BLaER1 (cell line): ENCODE results near the gene TTLL5.
A peak's percentile ranks its signal among the peaks of the same experiment; 100 is the strongest.

Experiments
- H3K27ac ChIP-seq: shearing (Covaris generic); formaldehyde crosslinking; 2 replicates; pipeline ENCODE4 v1.8.1; 2022
- H3K27me3 ChIP-seq: shearing (Covaris generic); formaldehyde crosslinking; 2 replicates; pipeline ENCODE4 v1.8.1; 2022
- H3K36me3 ChIP-seq: shearing (Covaris generic); formaldehyde crosslinking; 2 replicates; pipeline ENCODE4 v1.8.1; 2022
- H3K4me1 ChIP-seq: shearing (Covaris generic); formaldehyde crosslinking; 2 replicates; pipeline ENCODE4 v1.8.1; 2022
- H3K4me2 ChIP-seq: shearing (Covaris generic); formaldehyde crosslinking; 2 replicates; pipeline ENCODE4 v1.8.1; 2022
- H3K4me3 ChIP-seq: shearing (Covaris generic); formaldehyde crosslinking; 2 replicates; pipeline ENCODE4 v1.8.1; 2022
- H3K9ac ChIP-seq: shearing (Covaris generic); formaldehyde crosslinking; 2 replicates; pipeline ENCODE4 v1.8.1; 2022
- H3K9me3 ChIP-seq: shearing (Covaris generic); formaldehyde crosslinking; 2 replicates; pipeline ENCODE4 v1.8.1; 2022
- H4K20me1 ChIP-seq: shearing (Covaris generic); formaldehyde crosslinking; 2 replicates; pipeline ENCODE4 v1.8.1; 2022
- Cebpa-rat ChIP-seq: shearing (Covaris generic); IDR thresholded peaks from 2 replicates; pipeline ENCODE4 v1.8.1; 2022

The TTLL5 gene

DNA sequence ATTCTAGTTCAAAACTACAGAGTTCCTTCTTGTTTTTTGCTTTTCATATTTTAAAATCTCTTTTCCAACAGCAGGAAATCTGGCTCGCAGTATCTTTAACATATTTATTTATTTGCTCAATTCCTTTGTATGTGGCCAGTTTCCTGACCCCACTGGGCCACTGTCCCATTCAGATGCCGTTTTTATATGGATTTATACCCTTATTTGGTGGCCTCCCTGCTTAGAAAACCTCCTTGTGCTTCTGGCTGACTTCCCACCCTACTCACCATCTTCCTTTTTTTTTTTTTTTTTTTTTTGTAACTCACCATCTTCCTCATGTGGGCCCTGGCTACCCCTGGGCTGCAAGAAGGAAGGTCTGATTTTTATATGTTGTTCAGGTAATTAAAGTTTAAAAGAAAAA is 53.9 kb downstream of the TTLL5 start:
- H3K27ac ChIP-seq = no peak overlapping the region
- H3K4me2 ChIP-seq = no peak overlapping the region
- no peaks in the 10 kb centered on the region for H3K4me1 ChIP-seq
- H3K9ac ChIP-seq = no peak overlapping the region
- TF ChIP-seq Cebpa-rat = no peak
- H3K36me3 ChIP-seq = peaks cover 41% of the 10 kb centered on the region
- no peaks in the 10 kb centered on the region for H3K27me3 ChIP-seq
- H3K4me3 ChIP-seq = no peak overlapping the region
- no peaks in the 10 kb centered on the region for H3K9me3 ChIP-seq
- H4K20me1 ChIP-seq = no peaks in the 10 kb centered on the region

DNA sequence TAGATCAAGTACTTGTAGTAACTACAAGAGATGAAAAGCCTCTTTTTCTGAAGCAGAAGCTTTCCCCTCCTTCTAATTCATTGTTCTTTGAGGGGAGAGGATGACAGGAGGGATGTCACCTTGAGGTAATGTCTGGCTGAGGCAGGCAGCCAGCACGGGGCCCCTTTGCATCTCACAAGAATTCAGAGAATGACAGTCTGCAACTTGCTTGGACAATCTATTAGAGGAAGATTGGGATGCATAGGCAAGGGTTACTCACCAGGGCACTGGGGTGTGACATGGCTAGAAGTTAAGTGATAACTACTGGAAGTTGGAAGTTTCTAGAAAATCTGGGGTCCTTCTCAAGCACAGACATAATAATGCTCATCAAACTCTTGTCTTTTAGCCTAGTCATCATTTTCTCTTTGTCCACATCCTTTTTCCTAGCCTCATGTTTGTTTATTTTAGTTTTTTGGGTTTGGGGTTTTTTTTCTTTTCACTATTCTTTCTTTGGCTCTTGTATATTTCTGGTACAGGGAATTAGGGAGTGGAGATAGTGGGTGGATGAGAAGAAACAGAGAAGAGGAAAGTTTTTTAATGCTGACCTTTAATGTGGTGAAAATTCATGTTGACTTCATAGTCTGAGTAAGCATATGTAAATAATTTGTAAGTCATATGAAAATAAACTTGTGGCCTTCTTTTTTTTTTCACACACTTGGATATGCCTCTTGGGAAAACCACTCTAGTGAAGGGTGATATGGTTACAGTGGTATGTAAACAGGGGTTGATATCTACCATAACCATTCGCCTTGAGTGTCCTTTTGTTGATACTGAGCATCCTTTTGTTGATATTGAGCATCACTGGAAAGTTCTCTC is 55.1 kb downstream of the TTLL5 start:
- no peak for TF ChIP-seq Cebpa-rat
- Histone ChIP-seq H4K20me1 (no peaks in the 10 kb centered on the region), H3K9me3 (no peaks in the 10 kb centered on the region), H3K4me3 (no peak overlapping the region), H3K4me1 (no peaks in the 10 kb centered on the region), H3K27ac (no peak overlapping the region), H3K36me3 (peaks cover 53% of the 10 kb centered on the region), H3K9ac (no peak overlapping the region), H3K27me3 (no peaks in the 10 kb centered on the region), H3K4me2 (no peak overlapping the region)

DNA sequence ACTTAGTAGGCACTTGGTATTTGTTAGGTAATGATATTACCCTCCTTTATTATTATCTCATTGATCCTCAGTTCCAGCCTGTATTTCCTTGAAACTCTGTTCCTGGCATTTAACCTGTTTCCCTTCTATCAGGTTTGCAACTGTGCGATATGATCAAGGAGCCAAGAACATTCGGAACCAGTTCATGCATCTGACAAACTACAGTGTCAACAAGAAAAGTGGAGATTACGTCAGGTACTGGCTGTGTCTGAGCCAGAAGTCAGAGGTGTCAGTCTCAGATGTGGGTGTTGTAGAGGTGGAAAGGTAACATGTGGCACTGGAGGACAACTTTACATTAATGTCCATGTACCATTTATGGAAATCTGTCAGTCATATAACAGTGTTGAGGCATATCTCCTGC is 56.7 kb downstream of the TTLL5 start:
- no peaks in the 10 kb centered on the region for H3K4me1 ChIP-seq
- H3K4me3 ChIP-seq = no peak overlapping the region
- peaks cover 62% of the 10 kb centered on the region for H3K36me3 ChIP-seq
- no peak for TF ChIP-seq Cebpa-rat
- no peaks in the 10 kb centered on the region for H4K20me1 ChIP-seq
- H3K27me3 ChIP-seq = no peaks in the 10 kb centered on the region
- H3K27ac ChIP-seq = no peak overlapping the region
- no peaks in the 10 kb centered on the region for H3K9me3 ChIP-seq
- H3K4me2 ChIP-seq = no peak overlapping the region
- H3K9ac ChIP-seq = no peak overlapping the region

DNA sequence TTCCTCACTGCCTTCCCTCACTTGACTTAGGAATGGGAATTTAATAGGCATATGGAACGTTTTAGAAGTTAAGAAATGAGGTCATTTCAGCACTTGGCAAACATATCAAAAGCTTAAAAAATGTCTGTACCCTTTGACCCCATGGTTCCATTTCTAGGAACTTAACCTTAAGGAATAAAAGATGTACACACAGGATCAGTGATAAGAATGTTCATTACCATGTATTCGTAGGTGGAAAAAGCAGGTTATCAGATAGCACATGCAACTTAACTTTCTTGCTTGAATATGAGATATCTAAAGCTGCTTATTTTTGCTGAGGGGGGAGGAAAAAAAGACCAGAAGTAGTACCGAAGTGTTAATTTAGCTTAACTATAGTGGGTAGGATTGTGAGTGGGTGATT is 57.2 kb downstream of the TTLL5 start:
- no peak for TF ChIP-seq Cebpa-rat
- no peaks in the 10 kb centered on the region for H3K4me1 ChIP-seq
- no peaks in the 10 kb centered on the region for H3K9me3 ChIP-seq
- no peak overlapping the region for H3K4me2 ChIP-seq
- no peak overlapping the region for H3K27ac ChIP-seq
- H3K9ac ChIP-seq = no peak overlapping the region
- H3K27me3 ChIP-seq = no peaks in the 10 kb centered on the region
- H3K4me3 ChIP-seq = no peak overlapping the region
- peaks cover 66% of the 10 kb centered on the region for H3K36me3 ChIP-seq
- no peaks in the 10 kb centered on the region for H4K20me1 ChIP-seq

DNA sequence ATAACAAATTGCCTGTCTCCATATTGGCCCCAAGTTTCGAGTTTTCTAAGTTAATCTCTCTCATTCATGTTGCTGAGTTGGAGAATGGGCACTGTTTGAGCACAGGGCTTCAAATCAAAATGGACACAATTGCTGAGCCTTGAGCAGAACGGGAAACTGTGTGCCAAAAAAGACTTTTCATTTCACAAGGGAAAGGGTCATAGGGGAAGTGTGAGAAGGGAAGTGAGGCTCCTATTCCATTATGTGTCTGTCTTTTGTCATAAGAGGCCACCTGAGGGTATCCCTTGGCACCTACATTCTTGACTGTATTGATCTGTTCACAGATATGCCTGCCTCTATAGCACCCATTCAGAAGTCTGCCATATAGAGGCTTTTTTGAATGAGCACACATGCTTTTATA is 59.1 kb downstream of the TTLL5 start:
- Histone ChIP-seq H3K27ac (no peak overlapping the region), H3K27me3 (no peaks in the 10 kb centered on the region), H3K9me3 (no peaks in the 10 kb centered on the region), H3K4me3 (no peak overlapping the region), H3K36me3 (peaks cover 82% of the 10 kb centered on the region), H3K9ac (no peak overlapping the region), H3K4me1 (peaks cover 5% of the 10 kb centered on the region), H3K4me2 (no peak overlapping the region), H4K20me1 (no peaks in the 10 kb centered on the region)
- no peak for TF ChIP-seq Cebpa-rat

DNA sequence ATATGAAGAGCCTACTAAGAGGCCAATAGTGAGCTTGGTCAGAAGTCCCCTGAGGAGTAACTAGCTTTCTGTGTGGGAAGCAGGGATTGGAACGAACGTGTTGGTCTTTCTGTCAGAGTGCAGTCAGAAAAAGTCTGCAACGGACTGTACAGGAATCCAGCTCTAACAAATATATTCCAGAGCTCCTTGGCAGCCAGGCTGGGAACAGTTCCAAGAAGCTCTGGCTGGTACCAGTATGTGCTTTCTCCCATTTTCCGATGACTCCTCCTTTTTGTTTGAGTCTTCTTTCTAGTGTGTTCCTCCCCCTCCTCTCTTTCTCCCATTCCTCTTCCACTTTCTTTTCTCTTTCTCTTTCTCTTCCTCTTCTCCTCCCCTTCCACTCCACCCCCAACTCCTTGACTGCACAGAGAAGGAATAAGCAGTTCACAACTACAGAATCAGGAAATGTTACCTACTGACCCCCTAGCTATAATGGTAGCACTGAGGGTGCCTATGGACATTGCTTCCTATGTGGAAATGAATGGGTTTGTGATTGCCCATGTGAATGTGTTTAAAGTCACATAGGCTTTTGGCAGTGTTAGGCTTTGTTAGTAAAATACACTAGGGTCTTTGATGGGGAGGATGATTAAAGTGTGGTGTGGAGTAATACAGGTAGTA is 59.9 kb downstream of the TTLL5 start:
- Histone ChIP-seq H3K4me2 (no peak overlapping the region), H3K27me3 (no peaks in the 10 kb centered on the region), H4K20me1 (no peaks in the 10 kb centered on the region), H3K9ac (no peak overlapping the region), H3K36me3 (peaks cover 83% of the 10 kb centered on the region), H3K27ac (no peak overlapping the region), H3K4me1 (peaks cover 5% of the 10 kb centered on the region), H3K4me3 (no peak overlapping the region), H3K9me3 (no peaks in the 10 kb centered on the region)
- TF ChIP-seq Cebpa-rat = no peak

DNA sequence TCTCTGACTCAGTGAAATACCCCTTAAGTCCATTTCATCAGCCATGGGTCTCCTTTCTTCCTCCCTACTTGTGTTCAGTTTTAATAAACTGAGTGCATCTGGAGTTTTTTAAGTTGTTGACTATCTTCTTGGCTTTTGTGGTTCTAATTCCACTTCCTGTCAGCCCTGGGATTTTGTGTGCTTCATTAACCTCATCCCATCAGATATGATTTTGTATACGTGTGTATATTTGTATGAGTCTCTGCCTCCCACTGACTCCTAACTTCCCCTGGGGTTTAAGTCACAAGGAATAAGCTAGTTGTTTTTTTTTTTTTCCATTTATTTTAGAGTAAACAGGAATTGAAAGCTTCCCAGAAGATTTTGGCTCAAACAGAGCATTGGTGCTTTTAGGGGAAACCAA is 62.7 kb downstream of the TTLL5 start:
- Histone ChIP-seq H3K4me2 (0 out of 2 replicates have a peak overlapping the region, but pooled peaks have one; percentile 16), H4K20me1 (no peaks in the 10 kb centered on the region), H3K27ac (no peak overlapping the region), H3K9ac (no peak overlapping the region), H3K4me3 (no peak overlapping the region), H3K4me1 (peaks cover 5% of the 10 kb centered on the region), H3K36me3 (peaks cover 81% of the 10 kb centered on the region), H3K27me3 (no peaks in the 10 kb centered on the region), H3K9me3 (peaks cover 15% of the 10 kb centered on the region)
- TF ChIP-seq Cebpa-rat = no peak

DNA sequence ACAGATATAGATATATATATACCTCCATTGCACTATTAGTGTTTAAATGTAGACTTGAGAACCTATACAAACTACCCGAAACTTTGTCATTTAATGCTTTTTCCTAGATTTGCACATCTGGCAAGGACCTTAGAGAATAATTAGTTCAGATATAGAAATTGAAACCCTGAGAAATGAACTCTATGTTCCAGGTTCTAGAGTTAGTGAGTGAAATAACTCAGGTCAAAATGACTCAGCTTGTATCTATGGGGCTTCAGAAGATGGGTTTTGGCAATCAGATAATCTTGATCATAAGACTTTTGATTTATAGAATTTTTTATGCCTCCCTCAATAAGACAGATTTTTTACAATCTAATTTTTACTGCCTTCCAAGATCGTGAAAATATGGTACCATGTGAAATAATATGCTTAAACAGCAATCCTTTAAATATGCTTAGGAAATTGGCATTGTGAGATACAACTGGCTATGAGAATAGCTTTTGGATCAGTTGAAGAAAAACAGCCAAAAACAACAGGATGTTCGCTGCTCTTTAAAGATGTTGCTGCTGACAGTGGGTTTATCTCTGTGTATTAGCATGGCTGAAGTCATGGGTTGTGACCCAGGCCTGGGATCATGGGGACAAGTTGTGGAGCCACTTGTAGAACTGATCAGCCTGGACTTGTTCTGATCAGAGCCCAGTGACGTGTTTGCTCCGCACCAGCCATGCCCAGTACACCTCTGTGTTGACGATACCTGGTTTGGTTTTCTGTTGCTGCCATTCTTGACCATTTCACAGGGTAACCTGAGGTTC is 63.6 kb downstream of the TTLL5 start:
- Histone ChIP-seq H3K4me1 (peaks cover 5% of the 10 kb centered on the region), H3K9me3 (peaks cover 15% of the 10 kb centered on the region), H3K4me3 (no peak overlapping the region), H3K27me3 (no peaks in the 10 kb centered on the region), H4K20me1 (no peaks in the 10 kb centered on the region), H3K36me3 (peaks cover 72% of the 10 kb centered on the region), H3K9ac (no peak overlapping the region), H3K4me2 (no peak overlapping the region), H3K27ac (no peak overlapping the region)
- TF ChIP-seq Cebpa-rat = no peak

DNA sequence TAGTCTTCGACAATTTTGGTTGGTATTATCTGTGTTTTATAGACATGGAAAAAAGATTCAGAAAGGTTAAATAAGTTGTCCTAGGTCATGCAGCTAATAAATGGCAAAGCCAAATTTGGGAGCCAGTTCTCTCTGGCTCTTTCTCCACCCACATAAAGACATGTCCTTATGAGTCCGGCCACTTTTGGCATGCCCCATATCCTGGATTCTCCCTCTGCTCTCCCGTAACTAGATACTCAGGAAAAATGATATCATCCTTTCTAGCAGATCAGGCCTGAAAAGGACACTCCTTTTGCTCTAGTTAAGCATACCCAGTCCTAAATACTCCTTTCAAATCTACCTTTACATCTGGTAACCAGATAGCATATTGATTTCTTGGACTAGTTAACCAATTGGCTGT is 64.4 kb downstream of the TTLL5 start:
- H3K4me1 ChIP-seq = peaks cover 5% of the 10 kb centered on the region
- peaks cover 64% of the 10 kb centered on the region for H3K36me3 ChIP-seq
- H3K27ac ChIP-seq = no peak overlapping the region
- peaks cover 15% of the 10 kb centered on the region for H3K9me3 ChIP-seq
- H4K20me1 ChIP-seq = no peaks in the 10 kb centered on the region
- no peaks in the 10 kb centered on the region for H3K27me3 ChIP-seq
- no peak overlapping the region for H3K9ac ChIP-seq
- TF ChIP-seq Cebpa-rat = no peak
- no peak overlapping the region for H3K4me3 ChIP-seq
- no peak overlapping the region for H3K4me2 ChIP-seq

DNA sequence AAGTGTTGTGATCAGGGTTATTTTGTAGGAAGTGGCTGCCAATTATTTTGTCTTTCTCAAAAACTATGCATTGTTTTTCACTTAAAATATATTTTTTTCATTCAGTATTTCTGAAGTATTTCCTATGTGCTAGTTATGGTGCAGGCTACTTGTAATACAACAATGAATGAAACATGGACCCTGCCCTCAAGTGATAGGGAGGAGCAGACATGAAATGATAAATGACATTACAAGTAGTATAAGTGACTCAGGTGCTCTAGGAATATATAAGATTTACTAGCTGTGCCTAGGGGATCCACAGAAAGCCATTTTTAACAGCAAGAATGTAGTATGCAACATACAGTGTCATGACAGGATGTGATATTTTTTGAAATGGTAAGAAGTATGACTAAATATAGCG is 65.3 kb downstream of the TTLL5 start:
- no peak overlapping the region for H3K4me2 ChIP-seq
- no peak for TF ChIP-seq Cebpa-rat
- no peak overlapping the region for H3K9ac ChIP-seq
- peaks cover 58% of the 10 kb centered on the region for H3K36me3 ChIP-seq
- no peak overlapping the region for H3K4me3 ChIP-seq
- peaks cover 15% of the 10 kb centered on the region for H3K9me3 ChIP-seq
- no peaks in the 10 kb centered on the region for H3K27me3 ChIP-seq
- peaks cover 5% of the 10 kb centered on the region for H3K4me1 ChIP-seq
- no peak overlapping the region for H3K27ac ChIP-seq
- H4K20me1 ChIP-seq = no peaks in the 10 kb centered on the region
